HG03520 (cell line): ENCODE data around the gene LAMA3.

Experiments
- ATAC-seq: cut with Tn5 transposase; IDR thresholded peaks from one replicate; pipeline ENCODE4 v1.9.1; 2021; ENCODE audit warnings: mild to moderate bottlenecking, moderate library complexity; ENCODE audit not compliant: unreplicated experiment

Gene LAMA3, protein sequence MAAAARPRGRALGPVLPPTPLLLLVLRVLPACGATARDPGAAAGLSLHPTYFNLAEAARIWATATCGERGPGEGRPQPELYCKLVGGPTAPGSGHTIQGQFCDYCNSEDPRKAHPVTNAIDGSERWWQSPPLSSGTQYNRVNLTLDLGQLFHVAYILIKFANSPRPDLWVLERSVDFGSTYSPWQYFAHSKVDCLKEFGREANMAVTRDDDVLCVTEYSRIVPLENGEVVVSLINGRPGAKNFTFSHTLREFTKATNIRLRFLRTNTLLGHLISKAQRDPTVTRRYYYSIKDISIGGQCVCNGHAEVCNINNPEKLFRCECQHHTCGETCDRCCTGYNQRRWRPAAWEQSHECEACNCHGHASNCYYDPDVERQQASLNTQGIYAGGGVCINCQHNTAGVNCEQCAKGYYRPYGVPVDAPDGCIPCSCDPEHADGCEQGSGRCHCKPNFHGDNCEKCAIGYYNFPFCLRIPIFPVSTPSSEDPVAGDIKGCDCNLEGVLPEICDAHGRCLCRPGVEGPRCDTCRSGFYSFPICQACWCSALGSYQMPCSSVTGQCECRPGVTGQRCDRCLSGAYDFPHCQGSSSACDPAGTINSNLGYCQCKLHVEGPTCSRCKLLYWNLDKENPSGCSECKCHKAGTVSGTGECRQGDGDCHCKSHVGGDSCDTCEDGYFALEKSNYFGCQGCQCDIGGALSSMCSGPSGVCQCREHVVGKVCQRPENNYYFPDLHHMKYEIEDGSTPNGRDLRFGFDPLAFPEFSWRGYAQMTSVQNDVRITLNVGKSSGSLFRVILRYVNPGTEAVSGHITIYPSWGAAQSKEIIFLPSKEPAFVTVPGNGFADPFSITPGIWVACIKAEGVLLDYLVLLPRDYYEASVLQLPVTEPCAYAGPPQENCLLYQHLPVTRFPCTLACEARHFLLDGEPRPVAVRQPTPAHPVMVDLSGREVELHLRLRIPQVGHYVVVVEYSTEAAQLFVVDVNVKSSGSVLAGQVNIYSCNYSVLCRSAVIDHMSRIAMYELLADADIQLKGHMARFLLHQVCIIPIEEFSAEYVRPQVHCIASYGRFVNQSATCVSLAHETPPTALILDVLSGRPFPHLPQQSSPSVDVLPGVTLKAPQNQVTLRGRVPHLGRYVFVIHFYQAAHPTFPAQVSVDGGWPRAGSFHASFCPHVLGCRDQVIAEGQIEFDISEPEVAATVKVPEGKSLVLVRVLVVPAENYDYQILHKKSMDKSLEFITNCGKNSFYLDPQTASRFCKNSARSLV (N-terminal part only)

DNA sequence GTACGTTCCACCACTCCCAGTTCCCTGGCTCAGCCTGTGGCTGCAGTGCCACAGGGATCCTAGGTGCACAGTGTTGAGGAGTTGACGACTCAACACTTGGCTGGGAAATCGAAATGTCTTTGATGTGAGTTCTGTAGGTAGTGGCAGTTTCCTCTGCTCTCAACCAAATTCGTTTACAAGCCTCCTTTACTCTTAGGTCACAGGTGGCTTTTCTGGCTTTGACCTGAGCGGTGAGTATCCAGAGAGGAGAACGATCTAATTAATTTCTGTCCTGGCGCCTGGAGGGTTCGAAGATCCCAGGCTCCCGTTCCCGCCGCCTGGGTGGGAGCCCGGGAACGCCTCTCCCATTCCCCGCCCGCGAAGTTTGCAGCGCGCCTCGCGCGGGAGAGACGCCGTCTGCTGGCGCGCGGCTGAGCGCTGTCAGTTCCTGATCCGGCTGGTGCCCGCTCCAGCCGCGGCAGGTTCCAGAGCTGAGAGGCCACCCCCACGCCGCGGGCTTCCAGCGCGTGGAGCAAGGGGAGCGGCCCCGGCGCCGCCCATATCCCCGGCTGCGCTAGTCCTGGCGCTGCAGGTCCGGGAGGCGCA lies at the start of gene LAMA3:
TSS of gene LAMA3 (plus strand) at position 423 of the 585 bp plus-strand sequence. CDS start 231 bp downstream, outside the sequence.
- ATAC-seq = no peak

GRCh38 chr18:23640052-23640451 lies 49.2 kb upstream of the LAMA3 start:
- no peak for ATAC-seq

- ATAC-seq = no peak
Observed at GRCh38 chr18:23641143-23641720, 48.0 kb upstream of the LAMA3 start.

DNA sequence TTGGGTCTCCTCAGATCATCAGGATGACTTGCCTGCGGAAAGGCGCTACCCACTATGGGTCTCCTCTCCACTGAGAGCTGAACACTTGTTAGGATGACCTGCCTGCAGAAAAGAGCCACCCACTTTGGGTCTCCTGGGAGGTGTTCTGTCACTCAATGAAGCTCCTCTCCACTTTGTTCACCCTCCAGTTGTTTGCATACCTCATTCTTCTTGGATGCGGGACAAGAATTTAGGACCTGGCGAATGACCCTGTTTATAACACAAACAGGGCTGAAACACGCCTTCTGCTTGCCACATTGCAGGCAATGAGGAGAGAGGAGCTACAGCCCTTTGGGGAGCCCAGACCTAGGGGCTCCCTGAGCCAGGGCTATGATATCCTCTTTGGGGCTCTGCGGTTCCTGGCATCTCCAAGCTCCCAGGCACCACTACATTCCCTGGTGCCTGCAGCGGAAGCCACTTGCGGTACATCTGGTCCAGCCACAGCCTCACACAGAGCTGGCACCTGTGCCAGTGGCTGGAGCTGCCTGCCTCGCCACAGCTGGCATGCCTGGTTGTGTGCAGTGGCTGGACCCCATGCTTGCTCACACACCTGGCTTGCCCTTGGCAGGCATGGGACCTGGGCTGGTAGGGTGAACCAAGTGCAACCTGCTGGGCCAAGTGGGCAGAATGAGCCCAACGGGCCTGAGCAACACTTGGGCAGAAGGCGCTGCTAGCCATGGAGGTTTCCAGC lies 47.2 kb upstream of the LAMA3 start:
- no peak for ATAC-seq

DNA sequence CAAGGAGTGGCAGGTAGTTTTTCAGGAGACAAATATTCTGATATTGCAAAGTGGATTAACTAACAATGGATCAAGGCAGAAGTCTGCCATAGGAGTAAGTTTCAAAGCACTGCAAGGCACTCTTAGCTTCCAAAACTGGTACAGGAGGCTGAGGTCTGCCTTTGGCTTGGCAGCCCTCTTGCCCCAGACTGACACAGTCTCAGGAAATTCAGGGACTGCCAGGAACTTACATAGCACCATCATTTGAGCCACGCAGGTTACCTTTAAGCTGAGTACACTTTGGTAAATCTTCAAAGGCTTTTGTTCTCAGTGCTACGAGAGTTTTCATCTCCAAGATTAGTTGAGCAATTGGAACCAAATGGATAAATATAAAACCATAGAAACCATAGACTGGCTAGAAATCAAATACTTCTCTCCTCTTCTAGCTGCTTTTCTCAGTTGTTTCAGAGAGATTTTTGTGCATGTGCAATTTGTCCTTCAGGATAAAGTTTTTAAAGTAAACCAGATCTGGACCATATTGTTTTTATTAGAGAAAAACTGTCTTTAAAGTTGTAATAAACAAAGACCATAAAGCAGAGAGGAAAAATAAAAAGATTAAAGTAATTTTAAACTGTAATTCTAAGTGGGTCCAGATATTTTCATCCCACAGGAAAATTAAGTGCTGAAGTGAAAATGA lies 45.3 kb upstream of the LAMA3 start:
- no peak for ATAC-seq

DNA sequence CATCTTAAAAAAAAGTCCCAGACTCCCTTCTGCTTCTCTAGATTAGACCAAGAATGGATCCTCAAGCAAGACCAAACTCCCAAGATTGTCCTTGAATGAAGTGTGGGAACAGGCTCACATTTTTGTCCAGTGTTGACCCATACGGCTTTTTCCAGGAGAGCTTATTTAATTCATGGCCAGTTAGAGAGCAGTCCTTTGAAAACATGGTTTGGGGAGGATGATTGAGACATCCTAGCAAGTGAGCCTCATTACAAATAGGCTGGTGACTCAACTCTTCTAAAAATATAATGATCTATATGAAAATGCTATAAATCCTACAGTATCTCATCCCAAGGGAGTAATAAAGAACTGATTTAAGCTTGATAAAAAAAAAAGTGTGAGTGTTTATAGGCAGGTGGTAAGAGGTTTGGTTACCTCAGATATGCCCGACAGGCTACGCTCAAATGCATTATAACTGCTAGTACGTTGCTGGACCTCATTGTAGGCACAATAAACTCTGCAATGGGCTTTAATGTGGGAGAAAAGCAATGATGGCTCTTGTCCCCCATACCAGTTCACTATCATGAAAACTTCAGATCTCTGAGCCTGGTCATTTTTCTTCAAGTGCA lies 43.6 kb upstream of the LAMA3 start:
- no peak for ATAC-seq

DNA sequence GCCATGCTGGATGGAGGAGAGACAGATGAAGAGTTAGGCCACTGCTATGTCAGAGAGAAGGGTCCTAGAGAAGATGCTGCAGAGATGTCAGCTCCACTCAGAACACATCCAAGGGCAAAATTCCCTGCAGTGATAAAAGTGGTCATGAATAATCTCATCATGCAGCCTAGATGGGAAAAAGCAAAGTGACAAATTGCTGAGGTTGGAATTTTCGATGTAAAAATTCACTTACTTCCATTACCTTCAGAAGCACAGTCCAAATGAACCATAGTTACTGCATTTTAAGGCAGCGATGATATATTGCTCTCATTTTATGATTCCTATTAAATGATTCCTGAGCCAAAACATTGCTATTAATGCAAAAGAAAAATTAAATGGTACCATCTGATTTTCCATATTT lies 43.0 kb upstream of the LAMA3 start:
- ATAC-seq = no peak

- no peak for ATAC-seq
Observed at GRCh38 chr18:23648456-23648855, 40.8 kb upstream of the LAMA3 start.

DNA sequence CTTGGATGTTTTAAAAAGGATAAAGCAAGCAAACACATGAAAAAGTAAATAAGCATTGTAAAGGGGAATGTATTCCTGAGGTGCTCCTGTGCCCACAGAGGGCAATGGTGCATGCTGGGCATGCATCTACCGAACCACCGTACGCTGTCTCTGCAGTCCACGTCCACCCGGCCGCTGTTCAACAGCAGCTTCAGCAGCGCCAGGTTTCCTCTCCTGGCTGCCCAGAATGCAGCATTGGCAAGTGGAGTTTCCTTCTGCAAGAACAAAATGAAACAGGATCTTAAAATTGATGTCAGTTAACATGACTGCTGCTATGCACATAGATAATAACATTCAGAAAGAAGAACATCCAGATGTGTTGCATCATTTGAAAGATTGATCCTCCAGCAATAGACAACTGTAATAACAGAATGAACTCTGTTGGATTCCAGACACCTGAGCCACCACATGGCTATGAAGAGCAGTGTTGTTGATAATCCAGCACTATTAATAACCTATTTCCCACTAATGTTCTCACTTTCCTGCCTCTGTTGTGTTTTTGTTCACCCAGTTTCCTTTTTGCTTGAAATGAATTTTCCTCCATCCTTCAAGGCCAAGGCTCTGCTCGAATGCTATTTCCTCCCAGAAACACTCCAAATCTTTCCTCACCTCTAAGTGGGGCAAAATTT lies 40.2 kb upstream of the LAMA3 start:
- no peak for ATAC-seq

- no peak for ATAC-seq
Observed at GRCh38 chr18:23650968-23651927, 38.0 kb upstream of the LAMA3 start.

- ATAC-seq = no peak
Observed at GRCh38 chr18:23652232-23652631, 37.0 kb upstream of the LAMA3 start.

DNA sequence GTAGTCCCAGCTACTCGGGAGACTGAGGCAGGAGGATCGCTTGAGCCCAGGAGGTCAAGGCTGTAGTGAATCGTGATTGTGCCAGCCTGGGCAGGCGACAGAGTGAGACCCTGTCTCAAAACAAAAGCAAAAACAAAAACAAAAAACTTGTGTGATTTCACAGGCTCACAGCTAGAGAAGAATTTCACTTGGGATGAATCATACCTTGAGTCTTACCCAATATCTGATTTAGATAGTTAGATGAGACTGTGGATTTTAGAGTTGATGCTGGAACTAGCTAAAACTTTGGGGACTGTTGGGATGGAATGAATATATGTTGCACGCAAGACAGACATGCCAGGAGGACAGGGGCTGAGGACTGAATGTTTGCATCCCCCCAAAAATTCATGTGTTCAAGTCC lies 31.0 kb upstream of the LAMA3 start:
- no peak for ATAC-seq

- ATAC-seq = no peak
Observed at GRCh38 chr18:23661735-23662308, 27.4 kb upstream of the LAMA3 start.

DNA sequence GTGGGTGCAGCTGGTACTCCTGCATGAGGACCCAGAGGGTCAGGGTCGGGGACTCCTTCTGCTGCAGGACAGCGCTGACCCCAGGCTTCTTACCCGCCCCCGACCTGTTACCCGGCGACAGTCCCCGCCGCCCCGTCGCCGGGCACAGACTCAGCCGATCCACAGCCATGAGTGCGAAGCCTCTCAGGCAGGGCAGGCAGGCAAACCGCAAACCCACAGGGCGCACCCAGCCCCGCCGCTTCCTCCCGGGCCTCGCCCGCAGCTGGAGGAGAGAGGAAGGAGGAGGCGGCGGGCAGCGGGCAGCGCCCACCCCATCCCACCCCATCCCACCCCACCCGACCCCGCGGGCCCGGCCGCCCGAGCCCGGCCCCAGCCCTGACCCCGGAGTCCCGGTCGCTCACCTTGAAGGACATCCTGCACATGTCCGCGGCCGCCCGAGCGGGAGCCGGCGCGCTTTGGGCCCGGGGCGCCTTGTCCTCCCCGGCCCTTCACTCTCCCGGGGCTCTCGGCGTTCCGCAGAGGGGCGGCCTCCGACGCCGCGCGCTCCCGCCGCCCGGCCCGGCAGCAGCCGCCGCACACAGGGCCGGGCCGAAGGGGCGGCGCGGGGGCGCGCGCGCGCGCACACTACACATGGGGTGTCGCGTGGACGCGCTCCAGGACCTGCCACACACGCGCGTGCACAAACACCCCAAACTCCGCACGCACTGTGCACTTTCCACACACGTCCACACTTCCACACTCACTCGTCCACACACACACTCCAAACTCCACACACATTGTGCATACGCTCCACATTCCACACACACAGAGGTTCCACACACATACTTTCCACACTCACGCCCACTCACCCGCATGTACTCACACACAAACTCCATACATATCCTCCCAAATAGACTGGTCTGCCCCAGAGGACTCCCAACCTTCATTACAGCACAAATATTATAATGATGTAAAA lies 26.7 kb upstream of the LAMA3 start, which contains the start of gene ANKRD29:
TSS of gene ANKRD29 (minus strand) at position 603 of the 955 bp plus-strand sequence. CDS start at position 422, 181 bp downstream.
- no peak for ATAC-seq

GRCh38 chr18:23664674-23665073 lies 24.6 kb upstream of the LAMA3 start:
- no peak for ATAC-seq
